ENCODE data around the gene CACNA2D4. TPM values are rescaled to one million over a fixed set of nuclear protein-coding genes. Genes with fewer than 3 reads are reported as not detected.

Gene CACNA2D4
- total RNA-seq, 2 donors from 2014 or later = 5.9 to 7.3 TPM

GRCh38 chr12:1814266-1814665 is 104.2 kb downstream of the CACNA2D4 start:
- intact Hi-C loops (cut with DNase I) = no loop called here
- DNase-seq (ENCODE audit: low spot score) = no peak

GRCh38 chr12:1812650-1813302 is 105.7 kb downstream of the CACNA2D4 start:
- DNase-seq (ENCODE audit: low spot score) = no peak

GRCh38 chr12:1811948-1812291 is 106.5 kb downstream of the CACNA2D4 start:
- no peak for DNase-seq (ENCODE audit: low spot score)
- intact Hi-C loops (cut with DNase I) = no loop called here

More at GRCh38 chr12:1812650-1813302, 105.7 kb downstream of the CACNA2D4 start:
- intact Hi-C loops (cut with DNase I) = no loop called here

- DNase-seq (ENCODE audit: low spot score) = no peak
- intact Hi-C loops (cut with DNase I) = no loop called here
Measured at GRCh38 chr12:1811281-1811947, 107.0 kb downstream of the CACNA2D4 start.

GRCh38 chr12:1810931-1811280 is 107.5 kb downstream of the CACNA2D4 start:
- intact Hi-C loops (cut with DNase I) = no loop called here
- no peak for DNase-seq (ENCODE audit: low spot score)

GRCh38 chr12:1810201-1810930 is 108.1 kb downstream of the CACNA2D4 start:
- intact Hi-C loops (cut with DNase I) = no loop called here
- no peak for DNase-seq (ENCODE audit: low spot score)

- no peak for DNase-seq (ENCODE audit: low spot score)
- intact Hi-C loops (cut with DNase I) = loop anchor here in 1 of 2 donors (10.0 kb wide), 1 partner anchor 475 kb away; no protein-coding TSS in a partner anchor
Measured at GRCh38 chr12:1809591-1810190, 108.8 kb downstream of the CACNA2D4 start.

GRCh38 chr12:1808798-1809480 is 109.5 kb downstream of the CACNA2D4 start:
- DNase-seq (ENCODE audit: low spot score) = peak; percentile 40
- intact Hi-C loops (cut with DNase I) = loop anchor here in 1 of 2 donors (10.0 kb wide), 1 partner anchor 476 kb away; no protein-coding TSS in a partner anchor

- intact Hi-C loops (cut with DNase I) = loop anchor here in 1 of 2 donors (10.0 kb wide), 1 partner anchor 477 kb away; no protein-coding TSS in a partner anchor
- peak; percentile 56 for DNase-seq (ENCODE audit: low spot score)
Measured at GRCh38 chr12:1808036-1808797, 110.2 kb downstream of the CACNA2D4 start.

- intact Hi-C loops (cut with DNase I) = loop anchor here in 1 of 2 donors (10.0 kb wide), 1 partner anchor 478 kb away; no protein-coding TSS in a partner anchor
- peak; percentile 62 for DNase-seq (ENCODE audit: low spot score)
Measured at GRCh38 chr12:1807087-1807860, 111.2 kb downstream of the CACNA2D4 start.

GRCh38 chr12:1806301-1807086 is 112.0 kb downstream of the CACNA2D4 start:
- intact Hi-C loops (cut with DNase I) = loop anchor here in 1 of 2 donors (10.0 kb wide), 1 partner anchor 478 kb away; no protein-coding TSS in a partner anchor

GRCh38 chr12:1805441-1806081 is 112.9 kb downstream of the CACNA2D4 start:
- DNase-seq (ENCODE audit: low spot score) = peak; percentile 77
- intact Hi-C loops (cut with DNase I) = loop anchor here in 1 of 2 donors (10.0 kb wide), 1 partner anchor 479 kb away; no protein-coding TSS in a partner anchor

More at GRCh38 chr12:1806301-1807086, 112.0 kb downstream of the CACNA2D4 start:
- peak; percentile 66 for DNase-seq (ENCODE audit: low spot score)

- intact Hi-C loops (cut with DNase I) = loop anchor here in 1 of 2 donors (10.0 kb wide), 1 partner anchor 480 kb away; no protein-coding TSS in a partner anchor
- peak; percentile 95 for DNase-seq (ENCODE audit: low spot score)
Measured at GRCh38 chr12:1804545-1805332, 113.7 kb downstream of the CACNA2D4 start.

GRCh38 chr12:1803736-1804135 is 114.7 kb downstream of the CACNA2D4 start:
- DNase-seq (ENCODE audit: low spot score) = peak; percentile 58
- intact Hi-C loops (cut with DNase I) = loop anchor here in 1 of 2 donors (10.0 kb wide), 1 partner anchor 481 kb away; no protein-coding TSS in a partner anchor

- DNase-seq (ENCODE audit: low spot score) = no peak
- intact Hi-C loops (cut with DNase I) = loop anchor here in 1 of 2 donors (10.0 kb wide), 1 partner anchor 483 kb away; no protein-coding TSS in a partner anchor
Measured at GRCh38 chr12:1801303-1801975, 117.0 kb downstream of the CACNA2D4 start.
